ENCODE measurements around the gene BEND7.

The BEND7 gene

GRCh38 chr10:13483073-13483472 lies 45.7 kb downstream of the BEND7 start:
- Histone ChIP-seq H3K27ac (no peak overlapping the region), H3K4me3 (no peak overlapping the region)
- no peak for TF ChIP-seq CTCF (IDR thresholded peaks at IDR 0.05)
- no peak for DNase-seq (ENCODE audit: low spot score)

GRCh38 chr10:13481690-13482089 lies 47.1 kb downstream of the BEND7 start:
- Histone ChIP-seq H3K4me3 (no peak overlapping the region), H3K27ac (no peak overlapping the region)
- TF ChIP-seq CTCF (IDR thresholded peaks at IDR 0.05) = no peak
- DNase-seq (ENCODE audit: low spot score) = no peak

GRCh38 chr10:13475124-13475523 lies 53.7 kb downstream of the BEND7 start:
- no peak for DNase-seq (ENCODE audit: low spot score)
- Histone ChIP-seq H3K4me3 (no peak overlapping the region), H3K27ac (no peak overlapping the region)
- TF ChIP-seq CTCF (IDR thresholded peaks at IDR 0.05) = no peak

GRCh38 chr10:13473986-13474385 lies 54.8 kb downstream of the BEND7 start:
- TF ChIP-seq CTCF (IDR thresholded peaks at IDR 0.05) = no peak

GRCh38 chr10:13472359-13472758 lies 56.5 kb downstream of the BEND7 start:
- no peak for TF ChIP-seq CTCF (IDR thresholded peaks at IDR 0.05)
- H3K4me3 ChIP-seq = no peak overlapping the region
- no peak for DNase-seq (ENCODE audit: low spot score)
- no peak overlapping the region for H3K27ac ChIP-seq

More at GRCh38 chr10:13473986-13474385, 54.8 kb downstream of the BEND7 start:
- Histone ChIP-seq H3K4me3 (no peak overlapping the region), H3K27ac (no peak overlapping the region)
- DNase-seq (ENCODE audit: low spot score) = no peak

- TF ChIP-seq CTCF (IDR thresholded peaks at IDR 0.05) = no peak
- no peak for DNase-seq (ENCODE audit: low spot score)
- Histone ChIP-seq H3K4me3 (no peak overlapping the region), H3K27ac (no peak overlapping the region)
Observed at GRCh38 chr10:13470270-13470669, 58.5 kb downstream of the BEND7 start.

GRCh38 chr10:13462551-13462950 lies 66.3 kb downstream of the BEND7 start:
- no peak for DNase-seq (ENCODE audit: low spot score)
- no peak overlapping the region for H3K27ac ChIP-seq
- TF ChIP-seq CTCF (IDR thresholded peaks at IDR 0.05) = no peak
- H3K4me3 ChIP-seq = no peak overlapping the region

All from coronary artery (tissue), 2 donors.